Skeletal muscle tissue (tissue), 4 donors: ENCODE measurements around the gene TBCD. TPM values are rescaled to one million over a fixed set of nuclear protein-coding genes. Genes with fewer than 3 reads are reported as not detected.
A peak's percentile ranks its signal among the peaks of the same experiment; 100 is the strongest.

ENCODE experiments used
- H3K27ac ChIP-seq: one replicate; pipeline ENCODE4 v1.7.0; 2013; ENCODE audit warnings: mild to moderate bottlenecking, low read depth, low read length, inconsistent platforms
- H3K27me3 ChIP-seq, 3 donors: one replicate each; pipeline ENCODE4 v1.7.0; 2013; ENCODE audit warnings: low read length in 3 of 3; ENCODE audit not compliant: control insufficient read depth in 3 of 3, insufficient read depth in 3 of 3
- H3K36me3 ChIP-seq, 3 donors: one replicate each; pipeline ENCODE4 v1.7.0; 2013; ENCODE audit warnings: low read length in 3 of 3; ENCODE audit not compliant: control insufficient read depth in 3 of 3, insufficient read depth in 3 of 3
- H3K4me1 ChIP-seq, 3 donors: one replicate each; pipeline ENCODE4 v1.7.0; 2013; ENCODE audit warnings: low read length in 3 of 3, mild to moderate bottlenecking in 3 of 3; ENCODE audit not compliant: control insufficient read depth in 3 of 3, insufficient read depth in 3 of 3
- H3K4me3 ChIP-seq, 3 donors: one replicate each; pipeline ENCODE4 v1.7.0; 2013; ENCODE audit warnings: low read length in 3 of 3
- H3K9ac ChIP-seq, 3 donors: one replicate each; pipeline ENCODE4 v1.7.0; 2013; ENCODE audit warnings: low read length in 3 of 3, mild to moderate bottlenecking in 3 of 3, moderate library complexity in 2 of 3, low read depth in 1 of 3
- H3K9me3 ChIP-seq, 3 donors: one replicate each; pipeline ENCODE4 v1.7.0; 2013; ENCODE audit warnings: low read length in 3 of 3; ENCODE audit not compliant: control insufficient read depth in 3 of 3
- total RNA-seq: library from RNA; depleted of rRNA; stranded (reverse); fragments of >200 nt; gene quantifications from one replicate; pipeline ENCODE4 v1.2.3, GENCODE V29; 2014
- donor health status: Osteomylitis.

Gene TBCD
- total RNA-seq, 1 donor from 2014 or later, result 27.1 TPM

DNA sequence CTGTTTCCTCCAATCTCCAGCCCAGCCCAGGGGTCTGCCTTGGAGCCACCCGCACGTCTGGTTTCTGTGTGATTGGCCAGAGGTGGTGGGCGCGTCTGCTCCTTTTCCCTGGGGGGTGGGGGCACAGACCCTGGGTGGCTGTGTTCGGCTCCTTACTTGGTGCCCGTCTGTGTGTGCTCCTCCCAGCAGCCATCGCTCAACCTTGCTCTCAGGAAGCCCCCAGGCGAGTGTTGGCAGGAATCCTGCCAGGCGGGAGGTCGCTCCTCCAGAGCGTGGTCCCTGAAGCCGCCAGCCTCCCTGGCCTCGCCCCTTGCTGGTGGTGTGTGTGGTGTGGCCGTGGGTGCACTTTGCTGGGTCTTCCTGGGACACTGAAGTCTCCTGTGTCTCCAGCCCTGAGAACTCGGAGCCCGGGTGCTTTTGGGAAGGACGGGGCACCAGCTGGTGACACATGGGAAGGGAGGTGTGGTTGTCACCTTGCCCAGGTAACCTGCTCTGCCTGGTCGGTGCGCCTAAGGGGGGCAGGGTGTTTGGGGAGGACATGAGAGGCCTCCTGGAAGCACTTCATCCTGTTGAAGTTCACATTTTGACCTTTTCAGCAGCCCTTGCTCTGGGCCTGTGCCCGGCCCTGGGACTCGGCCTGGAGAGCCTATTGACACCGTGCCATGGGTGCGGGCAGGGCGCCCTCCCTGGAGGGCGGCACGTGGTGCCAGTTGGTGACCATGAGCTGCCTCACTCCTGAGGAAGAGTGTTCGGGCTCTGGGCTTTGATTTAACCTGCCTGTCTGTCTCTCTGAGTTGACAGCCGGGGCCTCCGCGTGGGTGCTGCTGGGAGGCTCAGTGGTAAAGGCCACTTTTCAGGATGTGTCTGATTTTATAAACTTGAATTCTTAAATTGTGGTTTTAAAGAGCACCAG is 137.0 kb downstream of the TBCD start:
- Histone ChIP-seq H3K4me3 (no peak overlapping the region), H3K27me3 (no peaks in the 10 kb centered on the region), H3K4me1 (peaks cover 38 to 60% (median 58%) of the 10 kb centered on the region in 3 donors), H3K9ac (peak overlapping the region; percentile 12 to 62 (median 43)), H3K27ac (peak overlapping the region; percentile 28), H3K36me3 (peaks cover 0 to 5% (median 3%) of the 10 kb centered on the region in 3 donors), H3K9me3 (no peaks in the 10 kb centered on the region)

DNA sequence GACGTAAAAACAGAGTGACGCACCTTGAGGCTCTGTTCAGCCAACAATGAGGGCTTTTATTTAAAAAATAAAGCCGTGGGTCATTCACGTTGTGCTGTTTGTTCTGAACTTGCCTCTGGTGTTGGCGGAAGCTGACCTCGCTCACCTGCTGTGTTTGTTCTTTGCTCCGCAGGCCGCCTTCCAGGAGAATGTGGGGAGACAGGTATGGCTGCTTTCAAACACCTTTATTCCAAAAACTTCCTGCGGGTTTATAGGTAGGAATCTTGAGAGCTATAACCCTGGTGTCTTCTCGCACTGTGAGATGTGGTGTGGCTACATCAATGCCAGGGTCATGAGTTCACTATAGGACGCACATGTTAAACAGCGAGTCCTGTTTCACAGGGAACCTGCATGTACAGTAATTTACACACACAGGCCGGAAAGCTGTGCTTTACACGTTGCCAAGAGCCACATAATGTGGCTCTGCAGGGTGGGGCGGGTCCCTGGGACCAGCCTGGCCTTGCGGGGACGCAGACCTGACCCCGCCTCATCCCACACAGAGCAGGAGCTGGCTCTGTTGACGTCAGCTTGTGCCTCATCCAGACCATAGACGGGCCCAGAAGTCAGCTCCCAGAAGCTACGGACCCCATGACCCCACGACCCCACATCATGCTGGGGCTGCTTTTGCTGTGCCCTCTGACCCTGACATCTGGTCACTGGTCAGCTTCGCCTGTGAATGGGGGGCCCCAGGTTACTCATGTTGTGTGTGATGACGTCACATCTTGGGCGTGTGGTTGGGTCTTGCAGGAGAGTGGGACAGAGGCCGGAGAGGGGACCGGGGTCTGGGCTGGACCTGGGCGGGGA is 137.9 kb downstream of the TBCD start:
- Histone ChIP-seq H3K4me3 (no peak overlapping the region), H3K9me3 (no peaks in the 10 kb centered on the region), H3K9ac (peak overlapping the region; percentile 12 to 62 (median 33)), H3K4me1 (peaks cover 35 to 57% (median 53%) of the 10 kb centered on the region in 3 donors), H3K27me3 (no peaks in the 10 kb centered on the region), H3K27ac (peak overlapping the region; percentile 28), H3K36me3 (peaks cover 0 to 5% (median 3%) of the 10 kb centered on the region in 3 donors)

DNA sequence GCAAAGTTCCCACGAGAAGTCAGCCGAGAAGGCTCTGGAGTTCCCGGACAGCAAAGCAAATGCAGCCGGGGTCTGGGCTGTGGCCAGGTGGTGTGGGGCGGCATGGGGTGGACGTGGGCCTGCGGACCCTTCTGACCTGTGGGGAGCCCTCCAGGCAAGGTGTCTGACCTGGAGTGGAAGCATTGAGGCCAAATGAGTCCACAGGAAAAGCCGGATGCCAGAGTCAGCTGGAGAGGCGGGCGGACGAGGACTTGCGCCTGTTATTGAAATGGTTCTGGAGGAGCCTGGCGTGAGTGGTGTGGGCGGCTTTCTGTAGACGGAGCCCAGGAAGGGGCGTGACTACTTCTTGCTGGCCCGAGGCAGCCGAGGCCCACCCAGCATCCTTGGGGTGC is 138.5 kb downstream of the TBCD start:
- peak overlapping the region; percentile 28 for H3K27ac ChIP-seq
- H3K9ac ChIP-seq, result peak overlapping the region in 1 of 3 donors; percentile 16
- peaks cover 0 to 5% (median 3%) of the 10 kb centered on the region in 3 donors for H3K36me3 ChIP-seq
- peaks cover 33 to 54% (median 53%) of the 10 kb centered on the region in 3 donors for H3K4me1 ChIP-seq
- H3K27me3 ChIP-seq, result no peaks in the 10 kb centered on the region
- no peak overlapping the region for H3K4me3 ChIP-seq
- no peaks in the 10 kb centered on the region for H3K9me3 ChIP-seq

DNA sequence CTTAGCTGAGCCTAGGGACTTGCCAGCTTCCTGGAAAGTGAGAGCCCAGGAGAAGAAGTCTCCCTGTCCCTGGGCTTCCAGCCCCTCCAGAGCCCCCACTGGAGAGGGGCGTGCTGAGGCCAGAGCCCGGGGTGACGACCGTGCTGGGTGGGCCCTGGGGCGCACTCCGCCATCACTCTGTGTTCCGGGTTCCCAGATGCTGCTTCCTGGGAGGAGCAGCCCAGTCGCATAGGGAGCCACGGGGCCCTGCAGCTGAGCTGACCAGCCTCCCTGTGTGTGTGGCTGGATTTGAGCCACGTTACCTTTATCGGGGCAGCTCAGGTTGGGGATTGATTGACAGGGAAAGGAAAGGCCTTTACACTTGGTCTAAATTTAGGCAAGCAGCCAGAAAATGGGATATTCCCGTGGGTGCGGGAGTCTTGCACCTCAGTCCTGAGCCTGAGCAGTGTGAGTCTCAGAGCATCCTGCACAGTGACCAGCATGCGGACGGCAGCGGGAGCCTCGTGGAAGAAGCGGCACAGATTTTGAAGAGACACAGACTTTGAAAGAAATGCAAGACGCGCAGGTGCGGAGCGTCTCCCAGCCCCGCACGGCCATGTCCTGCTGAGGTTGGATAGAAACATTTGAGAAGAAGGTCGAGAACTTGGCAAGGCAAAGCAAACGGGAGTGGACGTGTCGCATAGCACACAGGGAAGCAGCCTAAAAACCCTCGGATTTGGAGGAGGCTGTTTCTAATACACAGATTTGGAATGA is 139.2 kb downstream of the TBCD start:
- no peaks in the 10 kb centered on the region for H3K27me3 ChIP-seq
- H3K4me1 ChIP-seq, result peaks cover 27 to 50% (median 48%) of the 10 kb centered on the region in 3 donors
- H3K9ac ChIP-seq, result peak overlapping the region in 1 of 3 donors; percentile 16
- H3K36me3 ChIP-seq, result peaks cover 0 to 7% (median 7%) of the 10 kb centered on the region in 3 donors
- H3K27ac ChIP-seq, result no peak overlapping the region
- H3K9me3 ChIP-seq, result no peaks in the 10 kb centered on the region
- no peak overlapping the region for H3K4me3 ChIP-seq

DNA sequence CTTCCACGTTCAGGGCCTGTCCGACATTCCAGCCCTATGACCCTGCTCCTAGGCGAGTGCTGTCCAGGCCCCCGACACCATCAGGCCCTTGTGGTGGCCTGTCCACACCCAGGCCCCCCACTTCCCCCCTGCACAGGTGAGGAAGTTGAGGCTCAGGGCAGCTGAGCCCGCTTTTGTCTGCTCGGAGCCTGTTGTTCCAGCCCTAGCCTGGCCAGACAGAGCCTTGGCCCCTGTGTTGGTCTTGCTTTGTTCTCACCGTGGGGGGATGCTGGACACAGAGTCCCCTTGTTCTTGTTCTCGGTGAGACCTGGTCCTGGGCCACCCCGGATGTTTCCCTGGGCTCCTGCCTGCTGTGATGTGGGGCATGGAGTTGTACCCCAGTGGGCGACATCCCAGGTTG is 140.0 kb downstream of the TBCD start:
- H3K27me3 ChIP-seq, result no peaks in the 10 kb centered on the region
- no peaks in the 10 kb centered on the region for H3K9me3 ChIP-seq
- peaks cover 0 to 7% (median 7%) of the 10 kb centered on the region in 3 donors for H3K36me3 ChIP-seq
- H3K4me3 ChIP-seq, result no peak overlapping the region
- peaks cover 24 to 48% (median 44%) of the 10 kb centered on the region in 3 donors for H3K4me1 ChIP-seq
- H3K27ac ChIP-seq, result no peak overlapping the region
- no peak overlapping the region for H3K9ac ChIP-seq

DNA sequence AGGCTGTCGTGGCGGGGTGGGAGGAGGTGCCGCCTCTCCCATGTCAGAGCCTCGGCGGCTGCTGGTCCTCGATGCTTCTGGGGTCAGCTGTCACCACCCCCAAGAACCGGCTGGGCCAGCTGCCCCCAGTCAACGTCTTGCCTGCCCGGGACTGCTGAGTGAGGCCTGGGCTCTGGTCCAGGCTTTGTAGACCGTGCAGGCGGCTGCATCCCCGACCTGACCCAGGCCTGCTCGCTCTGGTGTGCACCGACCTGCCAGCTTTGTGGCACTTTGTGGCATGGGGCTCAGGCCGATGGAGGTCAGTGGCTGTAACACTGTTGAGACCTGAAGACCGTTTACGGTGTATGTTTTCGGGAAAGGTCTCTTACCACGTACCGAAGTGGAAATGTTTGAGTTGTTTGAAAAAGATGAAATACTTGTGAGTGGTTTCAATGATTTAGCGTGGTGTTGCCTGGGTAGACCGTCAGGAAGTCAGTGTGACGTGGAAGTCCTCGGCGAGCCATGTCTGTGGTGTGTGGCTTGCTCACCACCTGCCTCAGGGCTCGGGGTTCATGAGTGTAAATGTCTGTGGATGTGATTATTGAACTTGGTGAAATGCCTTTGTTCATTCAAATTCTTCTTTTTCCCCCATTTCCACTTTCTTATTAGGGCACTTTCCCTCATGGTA is 141.2 kb downstream of the TBCD start:
- Histone ChIP-seq H3K9ac (no peak overlapping the region), H3K27me3 (no peaks in the 10 kb centered on the region), H3K4me3 (no peak overlapping the region), H3K9me3 (no peaks in the 10 kb centered on the region), H3K4me1 (peaks cover 24 to 40% (median 36%) of the 10 kb centered on the region in 3 donors), H3K36me3 (peaks cover 0 to 7% (median 7%) of the 10 kb centered on the region in 3 donors), H3K27ac (no peak overlapping the region)

DNA sequence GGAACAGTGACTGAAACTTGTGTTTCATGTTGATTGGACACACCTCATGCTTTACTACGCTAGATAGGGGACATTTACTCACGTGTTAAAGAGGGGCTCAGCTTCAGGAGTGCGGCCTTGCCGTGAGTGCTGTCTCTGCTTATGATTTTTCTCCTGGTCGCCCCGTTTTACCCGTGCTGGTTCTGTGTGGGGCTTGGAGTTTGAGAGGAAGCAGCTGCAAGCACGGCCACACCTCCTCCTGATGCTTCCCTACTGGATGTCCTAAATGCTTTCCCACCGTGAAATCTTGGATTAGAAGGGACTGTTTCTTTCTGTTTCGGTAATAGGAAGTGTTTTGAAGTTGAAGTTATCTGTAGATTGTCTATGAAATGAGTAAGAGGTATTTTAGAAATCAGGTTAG is 141.9 kb downstream of the TBCD start:
- Histone ChIP-seq H3K36me3 (peaks cover 0 to 9% (median 8%) of the 10 kb centered on the region in 3 donors), H3K4me3 (no peak overlapping the region), H3K4me1 (peaks cover 23 to 38% (median 33%) of the 10 kb centered on the region in 3 donors), H3K27me3 (no peaks in the 10 kb centered on the region), H3K9ac (no peak overlapping the region), H3K27ac (no peak overlapping the region), H3K9me3 (no peaks in the 10 kb centered on the region)

DNA sequence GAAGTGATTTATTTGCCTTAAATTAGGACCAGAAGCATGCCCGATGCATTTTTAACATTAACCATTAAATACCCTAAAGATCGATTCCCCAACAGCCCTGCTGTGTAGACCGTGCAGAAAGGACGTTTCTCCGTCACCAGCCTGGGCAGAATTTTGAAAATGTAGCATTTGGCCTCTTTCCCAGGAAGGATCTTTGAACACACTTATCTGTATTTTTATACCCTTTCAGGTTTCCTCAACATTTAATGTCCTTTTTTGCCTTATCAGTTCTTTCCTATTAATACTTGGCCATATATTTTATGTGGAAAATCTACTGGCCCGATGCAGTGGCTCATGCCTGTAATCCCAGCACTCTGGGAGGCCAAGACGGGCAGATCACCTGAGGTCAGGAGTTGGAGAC is 142.5 kb downstream of the TBCD start:
- Histone ChIP-seq H3K36me3 (peaks cover 0 to 14% (median 10%) of the 10 kb centered on the region in 3 donors), H3K4me3 (no peak overlapping the region), H3K4me1 (peaks cover 17 to 32% (median 27%) of the 10 kb centered on the region in 3 donors), H3K9me3 (no peaks in the 10 kb centered on the region), H3K9ac (no peak overlapping the region), H3K27ac (no peak overlapping the region), H3K27me3 (no peaks in the 10 kb centered on the region)

DNA sequence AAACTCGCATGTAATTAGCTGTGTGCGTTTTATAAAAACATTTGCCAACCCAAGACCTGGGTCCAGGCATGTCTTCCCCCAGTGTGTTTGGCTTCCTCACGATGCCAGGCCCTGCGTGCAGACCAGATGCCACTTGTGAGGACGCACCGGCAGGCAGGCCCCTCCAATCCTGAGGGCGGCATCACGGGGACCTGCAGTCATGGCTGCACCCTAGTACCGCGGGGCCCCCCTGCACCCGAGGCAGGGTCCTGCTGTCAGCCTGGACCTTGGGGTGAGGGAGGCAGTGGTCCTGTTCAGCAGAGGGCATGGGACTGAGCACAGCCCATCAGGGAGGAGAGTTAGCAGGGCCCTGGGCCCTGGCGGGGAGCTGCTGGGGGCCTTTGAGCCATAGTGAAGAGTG is 143.2 kb downstream of the TBCD start:
- Histone ChIP-seq H3K4me1 (peaks cover 10 to 25% (median 22%) of the 10 kb centered on the region in 3 donors), H3K4me3 (no peak overlapping the region), H3K27ac (no peak overlapping the region), H3K9me3 (no peaks in the 10 kb centered on the region), H3K9ac (no peak overlapping the region), H3K27me3 (no peaks in the 10 kb centered on the region), H3K36me3 (peaks cover 0 to 14% (median 8%) of the 10 kb centered on the region in 3 donors)
